GM18870 (cell line): ENCODE measurements around the gene GRB2.
"Not testable (repeated sequence)": the region's sequence is repeated elsewhere in the genome, so short reads cannot be mapped to it uniquely, and the experiment has no call there.

ENCODE experiments used
- ATAC-seq: cut with Tn5 transposase; IDR thresholded peaks from one replicate; pipeline ENCODE4 v1.9.1; 2021; ENCODE audit warnings: moderate library complexity; ENCODE audit not compliant: unreplicated experiment

Gene GRB2

DNA sequence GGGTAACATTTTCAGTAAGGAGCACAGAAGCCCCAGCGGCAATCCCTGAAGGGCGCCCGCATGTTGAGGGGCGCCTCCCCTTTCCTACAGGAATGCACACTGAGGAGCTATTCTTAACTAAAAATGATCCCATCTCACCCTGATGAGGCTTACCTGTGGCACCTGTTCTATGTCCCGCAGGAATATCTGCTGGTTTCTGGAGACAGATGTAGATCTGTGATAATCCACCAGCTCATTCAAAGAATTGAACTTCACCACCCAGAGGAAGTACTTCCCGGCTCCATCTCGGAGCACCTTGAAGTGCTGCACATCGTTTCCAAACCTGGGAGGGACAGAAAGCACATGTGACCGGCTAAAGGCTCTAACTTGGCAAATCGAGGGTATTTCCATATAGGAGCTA lies 84.0 kb downstream of the GRB2 start:
- ATAC-seq, result no peak

GRCh38 chr17:75319904-75320691 lies 85.4 kb downstream of the GRB2 start:
- ATAC-seq, result no peak

DNA sequence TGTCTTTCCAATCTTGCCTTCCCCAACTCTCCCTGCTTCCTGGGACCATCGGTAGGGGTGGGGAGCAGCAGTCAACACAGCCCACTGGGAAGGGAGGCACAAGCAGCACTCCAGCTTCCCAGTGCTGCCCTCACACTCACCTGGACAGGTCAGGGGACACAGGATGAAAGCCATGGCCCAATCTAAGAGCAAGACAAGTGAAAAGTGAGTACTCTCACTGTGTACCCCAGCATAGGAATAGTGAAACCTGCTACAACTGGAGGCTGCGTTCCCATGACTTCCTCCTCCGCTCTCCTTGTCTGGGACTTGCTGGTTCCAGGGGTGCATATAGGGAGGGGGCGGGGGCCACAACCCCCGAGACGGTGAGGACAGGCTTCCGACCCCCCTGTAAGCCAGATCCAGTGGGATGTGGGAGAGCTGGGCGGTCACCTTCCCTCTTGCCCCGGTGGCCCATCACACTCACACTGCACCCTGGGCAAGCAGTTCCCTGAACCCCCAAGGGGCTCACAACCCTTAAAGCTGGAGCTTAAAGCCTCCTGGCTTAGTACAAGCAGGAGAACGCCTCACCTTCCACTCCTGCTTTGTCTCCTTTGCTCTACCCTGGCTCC lies 86.8 kb downstream of the GRB2 start:
- no peak for ATAC-seq

DNA sequence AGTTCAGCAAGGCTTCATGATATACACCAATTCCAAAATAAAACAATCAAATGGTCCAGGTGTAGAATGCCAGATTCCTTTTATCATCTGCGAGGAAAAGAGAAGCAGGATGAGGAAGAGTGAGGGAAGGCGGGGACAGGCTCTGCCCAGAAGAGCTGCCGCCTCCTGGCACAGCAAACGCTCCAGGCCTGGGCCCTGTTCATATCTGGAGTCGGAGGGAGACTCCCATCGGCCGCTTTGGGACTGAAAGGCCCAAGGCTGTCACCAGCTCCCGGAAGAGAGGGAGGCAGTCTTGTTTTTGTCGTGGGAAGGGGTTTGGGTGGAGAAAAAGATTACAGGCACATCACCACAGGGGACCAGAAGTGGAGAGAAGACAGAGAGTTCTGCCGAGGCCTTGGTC lies 87.3 kb downstream of the GRB2 start:
- ATAC-seq, result no peak

DNA sequence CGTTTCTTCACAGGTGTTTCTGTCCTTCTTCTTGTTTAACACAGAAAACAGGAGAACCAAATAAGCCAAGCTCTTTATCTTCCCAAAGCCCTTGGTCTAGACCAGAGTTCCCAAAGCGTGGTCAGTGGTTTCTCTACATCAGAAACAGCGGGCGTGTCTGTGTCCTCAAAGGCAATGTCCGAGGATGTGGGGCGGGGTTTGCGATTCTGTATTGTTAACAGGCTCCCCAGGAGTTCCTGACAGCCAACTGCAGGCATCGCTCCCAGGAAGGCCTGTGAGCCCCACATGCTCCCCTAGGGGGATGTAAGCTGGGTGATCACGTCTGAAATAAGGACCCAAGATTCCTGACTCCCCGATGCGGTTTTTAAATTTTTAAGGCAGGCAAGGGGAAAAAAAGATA lies 87.8 kb downstream of the GRB2 start:
- ATAC-seq, result no peak

- no peak for ATAC-seq
Observed at GRCh38 chr17:75316253-75316652, 89.2 kb downstream of the GRB2 start.

GRCh38 chr17:75315541-75316243 lies 89.8 kb downstream of the GRB2 start:
- ATAC-seq, result no peak

DNA sequence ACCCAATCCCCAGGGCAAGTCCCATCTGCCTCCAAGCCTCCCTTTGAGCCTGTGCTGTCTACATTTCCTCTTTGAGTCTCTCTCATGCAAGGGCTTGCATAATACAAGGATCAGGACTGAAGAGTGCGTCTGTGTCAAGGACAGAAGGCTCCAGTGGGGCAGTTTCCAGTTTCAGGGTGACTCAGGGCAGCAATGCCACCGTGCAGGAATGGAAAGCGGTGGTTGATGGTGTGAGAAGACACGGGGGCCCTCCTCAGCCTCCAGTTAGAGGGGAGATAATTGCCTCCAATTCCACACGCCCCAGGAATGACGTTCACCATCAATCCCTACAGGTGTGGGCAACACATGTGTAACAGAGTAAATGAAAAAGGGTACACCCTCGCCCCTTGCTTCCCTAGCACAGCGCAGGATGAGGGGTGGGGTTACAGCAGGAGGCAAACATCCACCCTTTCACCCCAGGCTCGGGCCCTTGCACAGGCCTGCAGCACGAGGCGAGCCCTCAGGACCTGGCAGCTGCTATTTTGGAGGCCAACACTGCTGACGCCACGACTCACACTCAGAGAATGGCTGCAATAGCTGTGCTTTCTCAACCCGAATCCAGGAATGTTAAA lies 91.4 kb downstream of the GRB2 start:
- ATAC-seq, result no peak

DNA sequence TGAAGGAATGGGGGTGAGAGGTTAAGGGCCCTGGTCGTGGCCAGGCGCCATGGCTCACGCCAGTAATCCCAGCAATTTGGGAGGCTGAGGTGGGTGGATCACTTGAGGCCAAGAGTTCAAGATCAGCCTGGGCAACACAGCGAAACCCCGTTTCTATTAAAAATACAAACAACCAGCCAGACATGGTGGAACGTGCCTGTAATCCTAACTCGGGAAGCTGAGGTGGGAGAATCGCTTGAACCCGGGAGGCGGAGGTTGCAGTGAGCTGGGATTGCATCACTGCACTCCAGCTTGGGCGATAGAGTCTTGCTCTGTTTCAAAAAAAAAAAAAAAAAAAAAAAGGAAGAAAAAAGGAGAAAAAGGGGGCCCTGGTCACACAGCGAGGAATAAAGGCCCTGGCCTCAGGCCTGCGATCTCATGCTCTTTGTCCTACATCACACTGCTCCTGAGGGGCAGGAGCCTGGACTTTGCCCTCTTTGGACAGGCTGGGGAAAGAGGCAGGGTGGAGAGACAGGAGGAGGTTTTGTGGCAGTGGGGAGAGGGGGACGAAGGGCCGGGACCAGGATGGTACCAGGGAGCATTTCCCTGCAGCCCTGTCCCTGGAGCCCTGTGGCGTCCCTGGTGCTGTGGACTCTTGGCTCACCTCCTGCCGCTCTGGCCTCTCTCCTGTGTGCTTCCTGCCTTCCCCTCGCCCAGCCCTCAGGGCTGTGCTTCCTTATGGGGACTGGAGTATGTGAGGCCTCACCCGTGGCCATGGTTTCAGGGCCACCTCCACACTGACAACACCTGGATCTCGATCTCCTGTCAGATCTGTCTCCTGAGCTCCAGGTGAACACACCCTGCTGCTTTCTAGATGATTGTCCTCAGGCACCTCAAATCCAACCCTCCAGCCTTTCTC lies 96.5 kb downstream of the GRB2 start:
- no peak for ATAC-seq

- no peak for ATAC-seq
Observed at GRCh38 chr17:75307957-75308731, 97.3 kb downstream of the GRB2 start.

DNA sequence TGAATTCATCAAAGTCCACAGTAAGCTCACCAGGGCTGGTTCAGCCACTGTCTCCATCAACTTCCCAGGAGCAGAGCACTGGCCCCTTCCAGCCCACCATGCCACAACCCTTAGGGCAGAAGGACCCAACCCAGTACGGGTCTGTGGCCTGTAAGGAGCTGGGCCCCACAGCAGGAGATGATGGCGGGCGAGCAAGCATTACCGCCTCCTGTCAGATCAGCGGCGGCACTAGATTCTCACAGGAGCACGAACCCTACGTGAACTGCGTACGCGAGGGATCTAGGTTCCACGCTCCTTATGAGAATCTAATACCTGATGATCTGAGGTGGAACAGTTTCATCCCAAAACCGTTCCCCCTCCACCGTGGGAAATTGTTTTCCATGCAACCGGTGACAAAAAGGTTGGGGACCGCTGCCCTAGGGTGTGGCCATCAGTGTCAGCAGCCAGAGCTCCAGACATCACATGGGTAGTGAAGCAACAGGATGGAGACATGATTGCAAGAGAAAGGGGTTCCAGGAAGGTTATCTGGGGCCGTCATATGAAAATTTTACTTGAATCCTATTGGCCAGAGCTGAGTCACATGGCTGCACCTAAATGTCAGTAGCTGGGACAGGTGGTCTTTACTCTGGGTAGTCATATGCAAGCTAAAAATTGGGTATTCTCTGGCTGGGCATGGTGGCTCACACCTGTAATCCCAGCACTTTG lies 103.8 kb downstream of the GRB2 start:
- no peak for ATAC-seq

DNA sequence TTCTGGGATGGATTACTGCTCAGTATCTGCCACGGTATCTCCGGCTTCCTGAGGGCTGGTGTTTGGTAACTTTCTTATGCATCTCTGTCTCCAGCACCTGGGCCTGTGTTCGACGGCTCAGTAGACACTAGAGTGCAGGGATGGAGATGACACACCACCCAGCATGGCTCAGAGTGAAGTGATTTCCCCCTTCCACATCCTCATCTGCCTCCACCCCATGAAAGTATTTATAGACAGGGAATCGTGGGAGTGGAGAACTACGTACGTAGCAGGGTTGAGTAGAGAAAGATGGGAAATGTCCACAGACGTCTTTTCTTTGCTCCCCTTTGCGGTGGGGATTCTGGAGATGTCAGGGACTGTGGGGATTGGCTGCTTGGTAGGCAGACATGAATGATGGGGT lies 104.4 kb downstream of the GRB2 start:
- no peak for ATAC-seq

DNA sequence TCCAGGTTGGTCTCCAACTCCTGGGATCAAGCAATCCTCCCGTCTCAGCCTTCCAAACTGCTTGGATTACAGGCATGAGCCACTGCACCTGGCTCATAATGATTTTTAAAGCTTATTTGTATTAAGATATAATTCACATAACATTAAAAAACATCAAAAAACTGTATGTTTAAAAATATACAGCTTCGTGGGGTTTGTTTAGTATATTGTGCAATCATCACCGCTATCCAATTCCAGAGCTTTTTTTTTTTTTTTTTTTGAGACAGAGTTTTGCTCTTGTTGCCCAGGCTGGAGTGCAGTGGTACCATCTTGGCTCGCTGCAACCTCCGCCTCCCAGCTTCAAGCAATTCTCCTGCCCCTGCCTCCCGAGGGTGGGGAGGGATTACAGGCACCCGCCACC lies 105.2 kb downstream of the GRB2 start:
- no peak for ATAC-seq

- ATAC-seq, result peak; percentile 51
Observed at GRCh38 chr17:75295201-75296158, 110.0 kb downstream of the GRB2 start.

DNA sequence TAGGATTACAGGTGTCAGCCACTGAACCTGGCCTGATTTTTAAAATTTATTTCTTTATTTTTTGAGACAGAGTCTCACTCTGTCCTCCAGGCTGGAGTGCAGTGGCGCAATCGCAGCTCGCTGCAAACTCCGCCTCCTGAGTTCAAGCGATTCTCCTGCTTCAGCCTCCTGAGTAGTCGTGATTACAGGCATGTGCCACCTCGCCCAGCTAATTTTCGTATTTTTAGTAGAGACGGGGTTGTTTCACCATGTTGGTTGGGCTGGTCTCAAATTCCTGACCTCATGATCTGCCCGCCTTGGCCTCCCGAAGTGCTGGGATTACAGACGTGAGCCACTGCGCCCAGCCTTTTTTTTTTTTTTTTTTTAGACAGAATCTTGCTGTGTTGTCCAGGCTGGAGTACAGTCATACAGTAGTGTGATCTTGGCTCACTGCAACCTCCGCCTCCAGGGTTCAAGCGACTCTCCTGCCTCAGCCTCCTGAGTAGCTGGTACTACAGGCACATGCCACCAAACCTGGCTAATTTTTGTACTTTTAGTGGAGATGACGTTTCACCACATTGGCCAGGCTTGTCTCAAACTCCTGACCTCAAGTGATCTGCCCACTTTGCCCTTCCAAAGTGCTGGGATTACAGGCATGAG lies 112.5 kb downstream of the GRB2 start:
- ATAC-seq, result not testable (repeated sequence)

- peak; percentile 6 for ATAC-seq
Observed at GRCh38 chr17:75289832-75290337, 115.6 kb downstream of the GRB2 start.

- ATAC-seq, result peak; percentile 86
Observed at GRCh38 chr17:75289115-75289831, 116.2 kb downstream of the GRB2 start, which contains the start of gene SLC25A19. Gene SLC25A19, minus strand, starts transcription at chr17:75289433. Its CDS starts 2,669 bp downstream, at chr17:75286764.
